Uterus (tissue), 4 donors: ENCODE results near the gene ZMIZ2. TPM values are rescaled to one million over a fixed set of nuclear protein-coding genes. Genes with fewer than 3 reads are reported as not detected.
A peak's percentile ranks its signal among the peaks of the same experiment; 100 is the strongest.

ENCODE experiments used
- DNase-seq, 2 donors: peaks; one replicate each; pipeline ENCODE4 v3.0.0-alpha.2; 2019 to 2020
- H3K27ac ChIP-seq, 2 donors: fragments of 200-600 bp; sonication (generic); 1 replicate in 1 of 2; 2 replicates in 1 of 2; pipeline ENCODE4 v1.5.1; 2016 to 2018
- H3K27me3 ChIP-seq, 2 donors: fragments of 200-600 bp; sonication (generic); one replicate each; pipeline ENCODE4 v1.5.1; 2018 to 2019; ENCODE audit warnings: control low read depth in 1 of 2
- H3K36me3 ChIP-seq, 2 donors: fragments of 200-600 bp; sonication (generic); one replicate each; pipeline ENCODE4 v1.5.1; 2019; ENCODE audit warnings: control low read depth in 1 of 2
- H3K4me1 ChIP-seq, 2 donors: fragments of 200-600 bp; sonication (generic); one replicate each; pipeline ENCODE4 v1.5.1; 2018 to 2019; ENCODE audit warnings: control low read depth in 1 of 2
- H3K4me3 ChIP-seq, 2 donors: fragments of 200-600 bp; sonication (generic); 1 replicate in 1 of 2; 2 replicates in 1 of 2; pipeline ENCODE4 v1.5.1; 2018 to 2019; ENCODE audit warnings: mild to moderate bottlenecking in 1 of 2
- H3K9me3 ChIP-seq, 2 donors: fragments of 200-600 bp; sonication (generic); one replicate each; pipeline ENCODE4 v1.5.1; 2019; ENCODE audit warnings: control low read depth in 1 of 2
- POLR2A ChIP-seq, 2 donors: fragments of 450-650 bp; IDR thresholded peaks; one replicate each; pipeline ENCODE4 v1.6.1; 2016; ENCODE audit warnings: antibody characterized with exemption in 2 of 2, mild to moderate bottlenecking in 1 of 2, moderate library complexity in 1 of 2
- intact Hi-C: fragments of 100-400 bp; cut with DNase I; formaldehyde crosslinking; loops from one replicate; pipeline ENCODE4 v1.15.1; 2023; ENCODE audit warnings: low total_unique reads
- total RNA-seq, 4 donors: library from RNA; depleted of rRNA in 3 of 4; stranded (reverse); fragments of >200 nt in 3 of 4; gene quantifications; one replicate each; pipeline versions ENCODE4 v1.1.0 to v1.2.4, GENCODE V29; 2014 to 2023
- TF ChIP-seq, protein P1 (sequence below), 4 experiments: fragments of 200-600 bp in 2 of 4; fragments of 450-650 bp in 2 of 4; sonication (generic) in 2 of 4; IDR thresholded peaks; one replicate each; pipeline ENCODE4 v1.5.1; 2016 to 2019; ENCODE audit warnings: antibody characterized with exemption in 4 of 4, mild to moderate bottlenecking in 2 of 4, moderate library complexity in 1 of 4
- donor health status: DM: yes; HTN: yes; CAD: no.

Gene ZMIZ2
- total RNA-seq, 4 donors from 2014 or later = 2.8 to 97.0 (median 12.2) TPM

DNA sequence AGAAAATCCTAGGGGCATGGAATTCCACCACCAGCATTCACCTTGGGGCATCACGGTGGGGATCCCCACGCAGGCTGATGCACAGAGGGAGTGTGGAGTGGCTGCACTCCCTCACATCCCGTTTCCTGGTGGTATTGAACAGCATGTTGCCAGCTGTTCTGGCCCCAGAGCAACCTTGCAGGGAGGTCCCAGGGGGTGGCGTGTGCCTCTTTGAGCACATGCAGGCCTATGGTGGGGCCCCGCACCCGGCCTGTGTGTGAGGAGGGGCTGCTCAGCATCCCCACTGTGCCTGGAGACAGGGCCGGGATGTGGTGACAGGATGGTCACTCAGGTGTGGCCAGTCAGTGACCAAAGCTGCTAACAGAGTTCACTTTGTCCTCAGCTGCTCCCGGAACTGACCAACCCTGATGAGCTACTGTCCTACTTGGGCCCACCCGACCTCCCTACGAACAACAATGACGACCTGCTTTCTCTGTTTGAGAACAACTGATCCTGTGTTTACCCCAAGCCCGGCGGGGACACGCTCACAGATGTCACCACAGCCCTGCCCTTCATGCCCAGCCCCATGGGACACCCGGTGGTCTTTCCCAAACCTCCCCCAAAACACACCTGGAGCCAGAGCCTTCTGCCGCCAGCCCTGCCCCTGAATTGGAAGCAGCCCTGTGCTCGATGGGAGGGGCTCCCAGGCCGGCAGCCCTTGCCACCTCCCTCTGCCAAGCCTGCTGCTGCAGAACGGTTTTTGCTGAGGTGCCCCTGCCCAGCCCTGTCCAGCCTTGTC is 18.7 kb downstream of the ZMIZ2 start:
- H3K4me3 ChIP-seq = no peak overlapping the region
- no peak for DNase-seq
- TF ChIP-seq, protein P1, sequence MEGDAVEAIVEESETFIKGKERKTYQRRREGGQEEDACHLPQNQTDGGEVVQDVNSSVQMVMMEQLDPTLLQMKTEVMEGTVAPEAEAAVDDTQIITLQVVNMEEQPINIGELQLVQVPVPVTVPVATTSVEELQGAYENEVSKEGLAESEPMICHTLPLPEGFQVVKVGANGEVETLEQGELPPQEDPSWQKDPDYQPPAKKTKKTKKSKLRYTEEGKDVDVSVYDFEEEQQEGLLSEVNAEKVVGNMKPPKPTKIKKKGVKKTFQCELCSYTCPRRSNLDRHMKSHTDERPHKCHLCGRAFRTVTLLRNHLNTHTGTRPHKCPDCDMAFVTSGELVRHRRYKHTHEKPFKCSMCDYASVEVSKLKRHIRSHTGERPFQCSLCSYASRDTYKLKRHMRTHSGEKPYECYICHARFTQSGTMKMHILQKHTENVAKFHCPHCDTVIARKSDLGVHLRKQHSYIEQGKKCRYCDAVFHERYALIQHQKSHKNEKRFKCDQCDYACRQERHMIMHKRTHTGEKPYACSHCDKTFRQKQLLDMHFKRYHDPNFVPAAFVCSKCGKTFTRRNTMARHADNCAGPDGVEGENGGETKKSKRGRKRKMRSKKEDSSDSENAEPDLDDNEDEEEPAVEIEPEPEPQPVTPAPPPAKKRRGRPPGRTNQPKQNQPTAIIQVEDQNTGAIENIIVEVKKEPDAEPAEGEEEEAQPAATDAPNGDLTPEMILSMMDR (IDR thresholded peaks at IDR 0.05) = no peak
- TF ChIP-seq POLR2A (IDR thresholded peaks at IDR 0.05) = no peak
- H3K36me3 ChIP-seq = no peaks in the 10 kb centered on the region
- H3K9me3 ChIP-seq = no peaks in the 10 kb centered on the region
- H3K27ac ChIP-seq = peak overlapping the region; percentile 78 to 82
- H3K27me3 ChIP-seq = no peaks in the 10 kb centered on the region
- intact Hi-C loops = no loop called here
- H3K4me1 ChIP-seq = peaks cover 0 to 16% of the 10 kb centered on the region in 2 donors

DNA sequence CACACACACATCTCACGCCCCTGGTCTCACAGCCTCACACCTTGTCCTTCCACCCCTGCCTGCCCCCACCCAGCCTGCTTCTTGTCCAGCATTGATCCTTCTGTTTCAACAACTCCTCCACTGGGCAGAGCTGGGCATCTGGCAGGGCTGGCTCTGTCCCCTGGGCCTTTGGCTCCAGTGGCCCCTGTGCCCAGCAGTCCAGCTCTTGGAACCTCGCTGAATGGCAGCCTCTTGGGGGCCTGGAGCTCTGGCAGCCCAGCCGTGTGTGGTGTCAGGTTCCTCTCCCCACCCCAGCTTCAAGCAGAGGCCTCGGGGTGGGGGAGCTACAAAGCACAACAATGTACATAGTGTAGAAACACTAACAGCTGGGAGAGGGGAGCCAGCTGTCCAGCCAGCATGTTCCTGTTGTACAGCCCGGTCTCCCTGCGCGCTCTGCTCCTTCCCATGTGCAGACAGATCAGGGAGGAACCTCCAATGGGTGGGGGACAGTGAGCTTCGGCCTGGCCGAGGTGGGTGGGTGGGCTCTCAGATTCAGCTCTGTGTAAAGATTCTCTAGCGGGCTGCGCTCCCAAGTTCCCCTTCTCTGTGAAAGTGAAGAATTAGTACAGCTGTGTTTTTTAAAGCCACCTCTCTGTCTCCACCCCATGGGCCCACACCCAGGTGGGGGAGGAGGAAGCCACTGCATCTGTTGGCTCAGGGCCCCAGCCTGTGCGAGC is 19.4 kb downstream of the ZMIZ2 start:
- no peaks in the 10 kb centered on the region for H3K9me3 ChIP-seq
- intact Hi-C loops = no loop called here
- no peaks in the 10 kb centered on the region for H3K27me3 ChIP-seq
- peak; percentile 83 to 84 for DNase-seq
- H3K27ac ChIP-seq = peak overlapping the region; percentile 78 to 82
- peaks cover 0 to 16% of the 10 kb centered on the region in 2 donors for H3K4me1 ChIP-seq
- H3K36me3 ChIP-seq = no peaks in the 10 kb centered on the region
- TF ChIP-seq, protein P1 (IDR thresholded peaks at IDR 0.05) = no peak
- TF ChIP-seq POLR2A (IDR thresholded peaks at IDR 0.05) = peak in 1 of 2 donors; percentile 7
- no peak overlapping the region for H3K4me3 ChIP-seq

DNA sequence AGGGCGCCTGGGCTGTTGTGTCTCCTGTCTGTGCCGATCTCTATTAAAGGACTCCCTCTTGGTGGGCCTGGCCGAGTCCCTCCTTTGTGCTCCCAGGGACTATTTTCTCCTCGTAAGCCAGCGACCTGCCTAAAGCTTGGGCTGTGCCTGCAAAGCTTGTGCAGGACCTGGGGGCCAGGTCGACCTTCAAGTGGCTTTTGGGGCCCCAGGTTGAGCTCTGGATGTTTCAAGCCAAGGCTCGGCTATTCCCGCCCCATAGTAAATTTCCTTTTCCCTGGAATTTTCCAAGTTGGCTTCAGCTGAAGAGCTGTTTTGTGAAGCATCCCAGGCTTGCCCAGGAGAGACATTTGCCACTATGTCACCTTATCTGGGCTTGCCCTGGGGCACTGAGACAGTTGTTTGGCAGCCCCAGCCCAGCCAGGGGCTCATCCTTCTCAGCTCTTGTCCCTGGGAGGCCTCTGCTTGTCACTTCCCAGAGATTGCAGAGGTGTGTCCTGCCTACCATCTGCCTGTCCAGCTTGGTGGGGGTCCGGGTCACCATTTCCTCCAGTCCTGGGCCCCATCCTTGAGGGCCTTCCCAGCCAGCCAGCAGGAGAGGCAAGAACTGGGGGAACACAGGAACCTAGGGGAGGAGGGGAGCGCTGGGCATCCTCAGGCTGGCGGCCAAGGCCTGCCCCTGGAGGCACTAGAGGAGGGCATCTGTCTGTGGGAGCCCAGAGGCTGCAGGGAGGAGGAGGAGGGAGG is 20.2 kb downstream of the ZMIZ2 start:
- no peak for DNase-seq
- H3K4me1 ChIP-seq = peaks cover 0 to 16% of the 10 kb centered on the region in 2 donors
- intact Hi-C loops = no loop called here
- no peak for TF ChIP-seq POLR2A (IDR thresholded peaks at IDR 0.05)
- TF ChIP-seq, protein P1 (IDR thresholded peaks at IDR 0.05) = no peak
- H3K9me3 ChIP-seq = no peaks in the 10 kb centered on the region
- no peak overlapping the region for H3K4me3 ChIP-seq
- peak overlapping the region; percentile 78 to 82 for H3K27ac ChIP-seq
- H3K27me3 ChIP-seq = no peaks in the 10 kb centered on the region
- H3K36me3 ChIP-seq = no peaks in the 10 kb centered on the region

DNA sequence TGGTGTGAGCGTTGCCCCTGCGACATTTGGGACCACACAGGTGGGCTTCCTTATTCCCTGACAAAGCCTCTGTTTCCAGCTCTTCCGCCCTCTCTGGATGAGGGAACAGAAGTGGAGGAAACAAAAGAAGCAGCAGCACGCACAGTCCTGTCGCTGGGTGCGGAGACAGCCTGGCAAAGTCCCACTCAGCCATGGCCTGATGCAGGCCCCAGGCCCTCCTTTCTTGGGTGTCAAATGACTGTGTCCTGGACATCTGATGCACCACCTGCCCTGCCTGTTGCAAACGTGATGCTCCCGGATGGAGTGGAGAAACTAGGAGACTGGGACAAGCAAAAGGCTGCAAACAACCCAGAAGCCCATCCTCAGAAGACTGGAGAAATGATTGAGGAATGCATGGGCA is 20.7 kb downstream of the ZMIZ2 start:
- intact Hi-C loops = no loop called here
- no peaks in the 10 kb centered on the region for H3K27me3 ChIP-seq
- H3K9me3 ChIP-seq = no peaks in the 10 kb centered on the region
- H3K4me1 ChIP-seq = peaks cover 0 to 16% of the 10 kb centered on the region in 2 donors
- TF ChIP-seq, protein P1 (IDR thresholded peaks at IDR 0.05) = no peak
- no peak for TF ChIP-seq POLR2A (IDR thresholded peaks at IDR 0.05)
- H3K36me3 ChIP-seq = no peaks in the 10 kb centered on the region
- no peak for DNase-seq
- no peak overlapping the region for H3K4me3 ChIP-seq
- H3K27ac ChIP-seq = peak overlapping the region; percentile 78 to 82
